Transverse colon (tissue), 4 donors: ENCODE data around the gene PLCL1. TPM values are rescaled to one million over a fixed set of nuclear protein-coding genes. Genes with fewer than 3 reads are reported as not detected.

Source experiments
- DNase-seq: peaks from one replicate; pipeline ENCODE4 v3.0.0-alpha.2; 2019
- H3K27ac ChIP-seq, 4 donors: fragments of 200-600 bp; sonication (generic); 2 replicates each; pipeline ENCODE4 v1.5.1; 2016 to 2018; ENCODE audit warnings: inconsistent platforms in 4 of 4
- H3K27me3 ChIP-seq: fragments of 200-600 bp; sonication (generic); 2 replicates; pipeline ENCODE4 v1.5.1; 2017; ENCODE audit warnings: inconsistent platforms
- H3K36me3 ChIP-seq, 4 donors: fragments of 200-600 bp; sonication (generic); 2 replicates each; pipeline ENCODE4 v1.5.1; 2017 to 2019; ENCODE audit warnings: inconsistent platforms in 4 of 4
- H3K4me1 ChIP-seq, 4 donors: fragments of 200-600 bp; sonication (generic); 2 replicates each; pipeline ENCODE4 v1.5.1; 2017 to 2020; ENCODE audit warnings: inconsistent platforms in 4 of 4
- H3K4me3 ChIP-seq, 4 donors: fragments of 200-600 bp; sonication (generic); 1 replicate in 1 of 4; 2 replicates in 3 of 4; pipeline versions ENCODE4 v1.5.1 to v1.6.1; 2017 to 2019; ENCODE audit warnings: inconsistent platforms in 4 of 4
- H3K9me3 ChIP-seq, 2 donors: fragments of 200-600 bp; sonication (generic); 2 replicates each; pipeline ENCODE4 v1.5.1; 2017 to 2019; ENCODE audit warnings: inconsistent platforms in 2 of 2
- CTCF ChIP-seq, 5 experiments: fragments of 200-600 bp in 3 of 5; fragments of 450-650 bp in 2 of 5; sonication (generic) in 3 of 5; IDR thresholded peaks; 1 replicate in 2 of 5; 2 replicates in 3 of 5; pipeline ENCODE4 v1.5.1; 2016 to 2017; ENCODE audit warnings: antibody characterized with exemption in 5 of 5, inconsistent platforms in 3 of 5, mild to moderate bottlenecking in 2 of 5, moderate library complexity in 1 of 5
- EP300 ChIP-seq: sonication (generic); formaldehyde crosslinking; IDR thresholded peaks from one replicate; pipeline ENCODE4 v1.6.1; 2017; ENCODE audit warnings: antibody characterized with exemption, low read depth
- POLR2A ChIP-seq: fragments of 450-650 bp; IDR thresholded peaks from one replicate; pipeline ENCODE4 v1.6.1; 2016; ENCODE audit warnings: antibody characterized with exemption, mild to moderate bottlenecking, moderate library complexity
- POLR2AphosphoS5 ChIP-seq, 3 donors: sonication (generic); formaldehyde crosslinking; IDR thresholded peaks; one replicate each; pipeline ENCODE4 v1.6.1; 2016; ENCODE audit warnings: antibody characterized with exemption in 3 of 3
- WGBS, 2 donors: methylation state at CpG; one replicate each; pipeline ENCODE4 v1.1.5; 2018; ENCODE audit warnings: low coverage in 1 of 2; 5-methylcytosine and 5-hydroxymethylcytosine counted together
- in situ Hi-C, 4 donors: fragments of 200-750 bp; cut with MboI; loops; one replicate each; pipeline versions ENCODE4 v1.15.0 to v1.15.1; 2017; ENCODE audit warnings: low sequenced_read_pairs in 3 of 4, low pct_ligation_motif_present in 1 of 4, low pct_unique_long_range_greater_than_20kb in 1 of 4
- intact Hi-C: fragments of 100-400 bp; cut with DNase I; formaldehyde crosslinking; loops from one replicate; pipeline ENCODE4 v1.15.1; 2023; ENCODE audit warnings: low total_unique reads
- total RNA-seq, 4 donors: library from RNA; depleted of rRNA; stranded (reverse); fragments of >200 nt; gene quantifications; one replicate each; pipeline ENCODE4 v1.1.0, GENCODE V29; 2016

PLCL1 gene
- total RNA-seq, 4 donors from 2014 or later, result 0.20 to 7.1 (median 5.3) TPM

DNA sequence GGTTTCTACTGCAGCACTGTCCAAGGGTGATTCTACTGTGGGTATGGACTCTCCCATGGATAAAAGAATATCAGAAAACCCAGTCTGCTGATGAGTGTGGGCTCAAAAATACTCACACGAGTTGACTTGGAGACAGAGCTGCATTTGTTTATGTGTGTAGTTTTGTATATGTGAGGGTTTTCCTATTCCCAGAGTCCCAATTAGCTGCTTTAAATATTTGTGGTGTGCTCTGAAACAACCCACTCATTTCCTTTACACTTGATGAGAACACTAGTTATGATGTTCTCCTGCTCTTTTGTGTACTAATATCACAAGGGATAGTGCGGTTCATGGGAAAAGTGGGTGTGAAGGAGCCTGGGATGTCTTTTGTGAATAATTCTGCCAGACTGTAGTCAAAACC lies 337.3 kb downstream of the PLCL1 start:
- TF ChIP-seq POLR2A, result no peak
- no peak for TF ChIP-seq POLR2AphosphoS5 (IDR thresholded peaks at IDR 0.05)
- no peak for TF ChIP-seq EP300
- TF ChIP-seq CTCF (IDR thresholded peaks at IDR 0.05), result no peak
- H3K4me1 ChIP-seq, result no peaks in the 10 kb centered on the region
- H3K27ac ChIP-seq, result no peak overlapping the region
- no peak for DNase-seq
- intact Hi-C loops (no loop called here), in situ Hi-C loops (loop anchor here in 1 of 4 donors (25.0 kb wide), 1 partner anchor 329 kb away; the partner anchor contains the start of gene PLCL1)
- no peaks in the 10 kb centered on the region for H3K36me3 ChIP-seq
- no peaks in the 10 kb centered on the region for H3K27me3 ChIP-seq
- WGBS, 2 donors, result 77 to 78% methylated on average over 1 to 2 of the region's 2 CpGs
- H3K9me3 ChIP-seq, result no peaks in the 10 kb centered on the region
- no peak overlapping the region for H3K4me3 ChIP-seq

DNA sequence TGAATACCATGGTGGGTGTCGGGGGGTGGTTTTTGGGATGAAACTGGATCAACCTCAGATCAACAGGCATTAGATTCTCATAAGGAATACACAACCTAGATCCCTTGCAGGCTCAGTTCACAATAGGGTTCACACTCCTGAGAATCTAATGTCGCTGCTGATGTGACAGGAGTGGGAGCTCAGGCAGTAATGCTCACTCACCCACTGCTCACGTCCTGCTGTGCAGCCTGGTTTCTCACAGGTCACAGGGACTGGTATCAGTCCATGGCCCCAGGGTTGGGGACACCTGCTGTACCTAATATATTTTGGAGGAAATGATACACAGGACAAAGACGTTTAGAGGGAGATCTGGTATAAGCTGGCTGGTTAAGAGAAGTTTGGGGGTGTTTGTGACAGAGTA lies 338.8 kb downstream of the PLCL1 start:
- no peak for TF ChIP-seq CTCF (IDR thresholded peaks at IDR 0.05)
- TF ChIP-seq POLR2A, result no peak
- no peak for TF ChIP-seq EP300
- TF ChIP-seq POLR2AphosphoS5 (IDR thresholded peaks at IDR 0.05), result no peak
- in situ Hi-C loops (loop anchor here in 1 of 4 donors (25.0 kb wide), 1 partner anchor 331 kb away; the partner anchor contains the start of gene PLCL1), intact Hi-C loops (no loop called here)
- no peak for DNase-seq
- 25 to 70% methylated on average over 1 to 4 of the region's 4 CpGs for WGBS, 2 donors
- Histone ChIP-seq H3K9me3 (no peaks in the 10 kb centered on the region), H3K36me3 (no peaks in the 10 kb centered on the region), H3K27ac (no peak overlapping the region), H3K27me3 (no peaks in the 10 kb centered on the region), H3K4me3 (no peak overlapping the region), H3K4me1 (no peaks in the 10 kb centered on the region)

DNA sequence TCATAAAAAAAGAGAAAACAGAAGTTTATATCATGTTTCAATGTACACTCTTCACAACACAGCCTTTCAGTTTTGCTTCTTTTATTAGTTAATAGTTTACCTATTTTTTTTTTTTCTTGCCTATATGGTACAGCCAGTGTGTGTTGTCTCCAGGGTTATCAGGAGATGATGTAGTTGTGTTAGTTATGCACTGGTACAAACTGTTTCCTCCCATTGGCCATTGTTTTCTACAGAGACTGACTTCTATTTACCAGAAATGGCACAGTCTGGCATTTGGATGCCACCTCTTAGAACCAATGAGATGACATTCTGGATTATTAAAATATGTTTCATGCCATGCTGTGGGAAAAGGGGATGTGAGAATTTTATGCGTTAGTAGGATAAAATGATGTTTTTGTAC lies 339.4 kb downstream of the PLCL1 start:
- in situ Hi-C loops, result loop anchor here in 1 of 4 donors (25.0 kb wide), 1 partner anchor 331 kb away; the partner anchor contains the start of gene PLCL1
- Histone ChIP-seq H3K9me3 (no peaks in the 10 kb centered on the region), H3K27me3 (no peaks in the 10 kb centered on the region), H3K27ac (no peak overlapping the region), H3K36me3 (no peaks in the 10 kb centered on the region), H3K4me3 (no peak overlapping the region), H3K4me1 (no peaks in the 10 kb centered on the region)
- TF ChIP-seq CTCF (IDR thresholded peaks at IDR 0.05) (no peak), EP300 (no peak), POLR2AphosphoS5 (IDR thresholded peaks at IDR 0.05) (no peak), POLR2A (no peak)
- DNase-seq, result no peak
- intact Hi-C loops, result no loop called here
- 89 to 90% methylated on average over 1 of the region's 1 CpG for WGBS, 2 donors

- no peak for DNase-seq
- intact Hi-C loops (no loop called here), in situ Hi-C loops (loop anchor here in 1 of 4 donors (25.0 kb wide), 1 partner anchor 332 kb away; the partner anchor contains the start of gene PLCL1)
- H3K9me3 ChIP-seq, result no peaks in the 10 kb centered on the region
- no peaks in the 10 kb centered on the region for H3K4me1 ChIP-seq
- no peak overlapping the region for H3K27ac ChIP-seq
- H3K4me3 ChIP-seq, result no peak overlapping the region
- 36 to 54% methylated on average over 3 of the region's 3 CpGs for WGBS, 2 donors
- no peaks in the 10 kb centered on the region for H3K36me3 ChIP-seq
- no peaks in the 10 kb centered on the region for H3K27me3 ChIP-seq
- TF ChIP-seq CTCF (IDR thresholded peaks at IDR 0.05), result no peak
Measured at GRCh38 chr2:198144660-198145059, 340.3 kb downstream of the PLCL1 start.
